Neural progenitor cell (in vitro differentiated cells): Measurements from ENCODE around the gene DNMT3B. TPM values are rescaled to one million over a fixed set of nuclear protein-coding genes. Genes with fewer than 3 reads are reported as not detected.

Source experiments
- DNase-seq: peaks from one replicate; pipeline ENCODE4 v3.0.0-alpha.2; 2016; ENCODE audit warnings: low spot score
- H2AFZ ChIP-seq: fragments of 200-600 bp; sonication (generic); replicated peaks from 2 replicates; pipeline ENCODE4 v1.6.1; 2016; ENCODE audit warnings: antibody characterized with exemption
- H3F3A ChIP-seq: fragments of 200-600 bp; sonication (generic); 2 replicates; pipeline ENCODE4 v1.6.1; 2016; ENCODE audit warnings: antibody characterized with exemption, low read depth
- H3K27ac ChIP-seq: fragments of 200-600 bp; sonication (generic); 2 replicates; pipeline ENCODE4 v1.5.1; 2016; ENCODE audit warnings: mild to moderate bottlenecking
- H3K27me3 ChIP-seq: fragments of 200-600 bp; sonication (generic); 2 replicates; pipeline ENCODE4 v1.6.1; 2016; ENCODE audit warnings: mild to moderate bottlenecking, moderate library complexity
- H3K36me3 ChIP-seq: fragments of 200-600 bp; sonication (generic); 2 replicates; pipeline ENCODE4 v1.5.1; 2016
- H3K4me1 ChIP-seq: fragments of 200-600 bp; sonication (generic); 2 replicates; pipeline ENCODE4 v1.6.1; 2016; ENCODE audit warnings: mixed run types
- H3K4me2 ChIP-seq: fragments of 200-600 bp; sonication (generic); 2 replicates; pipeline ENCODE4 v1.6.1; 2016
- H3K4me3 ChIP-seq: fragments of 200-600 bp; sonication (generic); 2 replicates; pipeline ENCODE4 v1.5.1; 2016
- H3K79me2 ChIP-seq: fragments of 200-600 bp; sonication (generic); 2 replicates; pipeline ENCODE4 v1.6.1; 2016; ENCODE audit warnings: low read depth
- H3K9ac ChIP-seq: fragments of 200-600 bp; sonication (generic); 2 replicates; pipeline ENCODE4 v1.6.1; 2016
- H3K9me3 ChIP-seq: fragments of 200-600 bp; sonication (generic); 2 replicates; pipeline ENCODE4 v1.5.1; 2016; ENCODE audit warnings: low read depth
- H4K20me1 ChIP-seq: fragments of 200-600 bp; sonication (generic); 2 replicates; pipeline ENCODE4 v1.6.1; 2016; ENCODE audit warnings: low read depth
- H3K27ac Mint-ChIP-seq: 3 replicates; pipeline ENCODE4 v1.8.0; 2021; ENCODE audit warnings: mixed read lengths
- H3K27me3 Mint-ChIP-seq: 2 replicates; pipeline ENCODE4 v1.8.0; 2022; ENCODE audit warnings: low read depth, mild to moderate bottlenecking, inconsistent platforms, moderate library complexity, mixed read lengths; ENCODE audit not compliant: insufficient read depth
- H3K36me3 Mint-ChIP-seq: 3 replicates; pipeline ENCODE4 v1.8.0; 2021; ENCODE audit warnings: mixed read lengths
- H3K4me1 Mint-ChIP-seq: 3 replicates; pipeline ENCODE4 v1.8.0; 2021; ENCODE audit warnings: mixed read lengths
- H3K4me3 Mint-ChIP-seq: 3 replicates; pipeline ENCODE4 v1.8.0; 2021; ENCODE audit warnings: mild to moderate bottlenecking, moderate library complexity, mixed read lengths
- H3K9me3 Mint-ChIP-seq: 3 replicates; pipeline ENCODE4 v1.8.0; 2020; ENCODE audit warnings: mixed read lengths
- CTCF ChIP-seq: fragments of 200-600 bp; sonication (generic); IDR thresholded peaks from 2 replicates; pipeline ENCODE4 v1.5.1; 2017; ENCODE audit warnings: antibody characterized with exemption, mild to moderate bottlenecking
- EZH2 ChIP-seq: fragments of 200-600 bp; sonication (generic); IDR thresholded peaks from 2 replicates; pipeline ENCODE4 v1.6.1; 2017; ENCODE audit warnings: antibody characterized with exemption, mild to moderate bottlenecking, moderate library complexity
- EZH2phosphoT487 ChIP-seq: fragments of 200-600 bp; sonication (generic); IDR thresholded peaks from 2 replicates; pipeline ENCODE4 v1.6.1; 2017; ENCODE audit warnings: antibody characterized with exemption
- total RNA-seq: library from RNA; depleted of rRNA; stranded (reverse); fragments of >200 nt; gene quantifications from 2 replicates; pipeline ENCODE4 v1.2.3, GENCODE V29; 2015; ENCODE audit warnings: low replicate concordance

Gene DNMT3B
- total RNA-seq, 1 donor from 2014 or later: 114 TPM

- H3K9me3 Mint-ChIP-seq: no peaks in the 10 kb centered on the region
- peaks cover 48% of the 10 kb centered on the region for H3K79me2 ChIP-seq
Observed at GRCh38 chr20:32842688-32843524, 80.7 kb downstream of the DNMT3B start.

GRCh38 chr20:32845786-32846185 is 83.6 kb downstream of the DNMT3B start:
- Mint-ChIP-seq H3K36me3 (peaks cover 43% of the 10 kb centered on the region), H3K4me3 (no peak overlapping the region), H3K9me3 (no peaks in the 10 kb centered on the region), H3K27me3 (peaks cover 4% of the 10 kb centered on the region), H3K27ac (no peak overlapping the region), H3K4me1 (peaks cover 3% of the 10 kb centered on the region)
- no peaks in the 10 kb centered on the region for H3K27me3 ChIP-seq
- peaks cover 4% of the 10 kb centered on the region for H3K36me3 ChIP-seq
- DNase-seq: no peak
- H3K4me1 ChIP-seq: no peaks in the 10 kb centered on the region
- no peaks in the 10 kb centered on the region for H3F3A ChIP-seq
- H2AFZ ChIP-seq: no peak overlapping the region
- peaks cover 55% of the 10 kb centered on the region for H4K20me1 ChIP-seq
- TF ChIP-seq CTCF (no peak), EZH2phosphoT487 (no peak), EZH2 (no peak)
- H3K27ac ChIP-seq: no peak overlapping the region
- no peak overlapping the region for H3K4me2 ChIP-seq
- H3K79me2 ChIP-seq: peaks cover 47% of the 10 kb centered on the region
- no peaks in the 10 kb centered on the region for H3K9me3 ChIP-seq
- H3K9ac ChIP-seq: no peak overlapping the region
- no peak overlapping the region for H3K4me3 ChIP-seq

More at GRCh38 chr20:32842688-32843524, 80.7 kb downstream of the DNMT3B start:
- Histone ChIP-seq H3K4me3 (no peak overlapping the region), H3K4me2 (no peak overlapping the region), H3K36me3 (peaks cover 4% of the 10 kb centered on the region), H3K27me3 (no peaks in the 10 kb centered on the region), H3K9me3 (no peaks in the 10 kb centered on the region), H3K9ac (no peak overlapping the region), H3F3A (no peaks in the 10 kb centered on the region), H3K4me1 (no peaks in the 10 kb centered on the region), H3K27ac (no peak overlapping the region), H2AFZ (no peak overlapping the region), H4K20me1 (peaks cover 56% of the 10 kb centered on the region)
- DNase-seq: no peak
- Mint-ChIP-seq H3K36me3 (peaks cover 48% of the 10 kb centered on the region), H3K4me3 (no peak overlapping the region), H3K4me1 (peaks cover 3% of the 10 kb centered on the region), H3K27me3 (peaks cover 4% of the 10 kb centered on the region), H3K27ac (no peak overlapping the region)
- TF ChIP-seq CTCF: no peak

- Histone ChIP-seq H3K9ac (no peak overlapping the region), H3K4me3 (no peak overlapping the region), H3F3A (no peaks in the 10 kb centered on the region), H3K79me2 (peaks cover 40% of the 10 kb centered on the region), H3K36me3 (peaks cover 4% of the 10 kb centered on the region), H4K20me1 (peaks cover 53% of the 10 kb centered on the region), H3K4me2 (no peak overlapping the region), H3K9me3 (no peaks in the 10 kb centered on the region), H3K27me3 (no peaks in the 10 kb centered on the region), H3K4me1 (no peaks in the 10 kb centered on the region), H2AFZ (no peak overlapping the region), H3K27ac (no peak overlapping the region)
- Mint-ChIP-seq H3K27me3 (peaks cover 2% of the 10 kb centered on the region), H3K9me3 (no peaks in the 10 kb centered on the region), H3K4me3 (no peak overlapping the region), H3K4me1 (peaks cover 3% of the 10 kb centered on the region), H3K36me3 (peaks cover 37% of the 10 kb centered on the region), H3K27ac (no peak overlapping the region)
- TF ChIP-seq CTCF (no peak), EZH2 (no peak), EZH2phosphoT487 (no peak)
- DNase-seq: no peak
Observed at GRCh38 chr20:32846852-32847251, 84.7 kb downstream of the DNMT3B start.
